Measurements from ENCODE around the gene MFN1.

DNA sequence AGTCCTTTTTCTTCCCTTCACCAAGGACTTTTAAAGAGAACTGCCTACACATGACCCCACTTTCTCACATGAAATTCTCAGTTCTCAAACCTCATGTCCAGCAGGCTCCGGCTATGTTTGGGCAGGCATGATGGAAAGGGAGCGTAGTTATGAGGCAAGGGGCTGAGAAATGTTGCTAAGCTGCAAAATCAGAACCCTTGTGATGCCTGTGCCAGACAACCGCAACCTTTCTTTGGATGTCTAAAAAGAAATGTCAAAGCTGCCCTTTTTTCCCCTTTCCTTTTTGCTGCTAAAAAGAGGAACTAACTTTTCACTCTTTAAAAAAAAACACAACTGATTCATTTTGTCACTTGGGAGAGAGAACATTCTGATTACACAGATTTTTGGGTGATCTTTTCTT, 84.5 kb downstream of the MFN1 start:
- TF ChIP-seq, protein P1, sequence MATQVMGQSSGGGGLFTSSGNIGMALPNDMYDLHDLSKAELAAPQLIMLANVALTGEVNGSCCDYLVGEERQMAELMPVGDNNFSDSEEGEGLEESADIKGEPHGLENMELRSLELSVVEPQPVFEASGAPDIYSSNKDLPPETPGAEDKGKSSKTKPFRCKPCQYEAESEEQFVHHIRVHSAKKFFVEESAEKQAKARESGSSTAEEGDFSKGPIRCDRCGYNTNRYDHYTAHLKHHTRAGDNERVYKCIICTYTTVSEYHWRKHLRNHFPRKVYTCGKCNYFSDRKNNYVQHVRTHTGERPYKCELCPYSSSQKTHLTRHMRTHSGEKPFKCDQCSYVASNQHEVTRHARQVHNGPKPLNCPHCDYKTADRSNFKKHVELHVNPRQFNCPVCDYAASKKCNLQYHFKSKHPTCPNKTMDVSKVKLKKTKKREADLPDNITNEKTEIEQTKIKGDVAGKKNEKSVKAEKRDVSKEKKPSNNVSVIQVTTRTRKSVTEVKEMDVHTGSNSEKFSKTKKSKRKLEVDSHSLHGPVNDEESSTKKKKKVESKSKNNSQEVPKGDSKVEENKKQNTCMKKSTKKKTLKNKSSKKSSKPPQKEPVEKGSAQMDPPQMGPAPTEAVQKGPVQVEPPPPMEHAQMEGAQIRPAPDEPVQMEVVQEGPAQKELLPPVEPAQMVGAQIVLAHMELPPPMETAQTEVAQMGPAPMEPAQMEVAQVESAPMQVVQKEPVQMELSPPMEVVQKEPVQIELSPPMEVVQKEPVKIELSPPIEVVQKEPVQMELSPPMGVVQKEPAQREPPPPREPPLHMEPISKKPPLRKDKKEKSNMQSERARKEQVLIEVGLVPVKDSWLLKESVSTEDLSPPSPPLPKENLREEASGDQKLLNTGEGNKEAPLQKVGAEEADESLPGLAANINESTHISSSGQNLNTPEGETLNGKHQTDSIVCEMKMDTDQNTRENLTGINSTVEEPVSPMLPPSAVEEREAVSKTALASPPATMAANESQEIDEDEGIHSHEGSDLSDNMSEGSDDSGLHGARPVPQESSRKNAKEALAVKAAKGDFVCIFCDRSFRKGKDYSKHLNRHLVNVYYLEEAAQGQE (IDR thresholded peaks at IDR 0.05; ENCODE audit: insufficient read depth in 1 of 2, low read depth in 2 of 2, low read length in 2 of 2), result no peak
- no peak for TF ChIP-seq TAF1 (IDR thresholded peaks at IDR 0.05; ENCODE audit: borderline replicate concordance, insufficient read depth, low read length)

Measured in PFSK-1 (cell line).